Lower leg skin (tissue), 3 donors: ENCODE measurements around the gene C1orf159.

Experiments used
- POLR2A ChIP-seq, 2 donors: fragments of 450-650 bp; IDR thresholded peaks; one replicate each; pipeline ENCODE4 v1.6.1; 2016 to 2017; ENCODE audit warnings: antibody characterized with exemption in 2 of 2, mild to moderate bottlenecking in 1 of 2, moderate library complexity in 1 of 2
- TF ChIP-seq, protein P1 (sequence below), 3 donors: fragments of 450-650 bp; IDR thresholded peaks; one replicate each; pipeline ENCODE4 v1.5.1; 2016; ENCODE audit warnings: antibody characterized with exemption in 3 of 3, mild to moderate bottlenecking in 3 of 3, moderate library complexity in 2 of 3

DNA sequence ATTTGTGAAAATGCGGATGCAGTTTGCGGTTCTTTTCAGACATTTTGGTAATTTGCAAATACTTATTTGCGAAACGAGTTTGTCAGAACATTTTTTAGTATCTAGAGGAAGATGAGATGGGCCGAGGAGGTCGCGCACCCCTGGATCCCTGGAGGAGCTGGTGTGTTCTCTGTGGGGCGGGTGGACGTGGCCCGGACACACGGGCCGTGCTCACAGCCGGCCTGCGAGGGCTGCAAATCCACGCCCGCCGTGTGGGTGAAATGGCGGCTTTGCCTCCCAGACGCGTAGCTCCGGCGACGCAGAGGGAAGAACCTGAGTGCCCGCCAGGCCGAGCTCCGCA lies 48.4 kb upstream of the C1orf159 start:
- TF ChIP-seq, protein P1, sequence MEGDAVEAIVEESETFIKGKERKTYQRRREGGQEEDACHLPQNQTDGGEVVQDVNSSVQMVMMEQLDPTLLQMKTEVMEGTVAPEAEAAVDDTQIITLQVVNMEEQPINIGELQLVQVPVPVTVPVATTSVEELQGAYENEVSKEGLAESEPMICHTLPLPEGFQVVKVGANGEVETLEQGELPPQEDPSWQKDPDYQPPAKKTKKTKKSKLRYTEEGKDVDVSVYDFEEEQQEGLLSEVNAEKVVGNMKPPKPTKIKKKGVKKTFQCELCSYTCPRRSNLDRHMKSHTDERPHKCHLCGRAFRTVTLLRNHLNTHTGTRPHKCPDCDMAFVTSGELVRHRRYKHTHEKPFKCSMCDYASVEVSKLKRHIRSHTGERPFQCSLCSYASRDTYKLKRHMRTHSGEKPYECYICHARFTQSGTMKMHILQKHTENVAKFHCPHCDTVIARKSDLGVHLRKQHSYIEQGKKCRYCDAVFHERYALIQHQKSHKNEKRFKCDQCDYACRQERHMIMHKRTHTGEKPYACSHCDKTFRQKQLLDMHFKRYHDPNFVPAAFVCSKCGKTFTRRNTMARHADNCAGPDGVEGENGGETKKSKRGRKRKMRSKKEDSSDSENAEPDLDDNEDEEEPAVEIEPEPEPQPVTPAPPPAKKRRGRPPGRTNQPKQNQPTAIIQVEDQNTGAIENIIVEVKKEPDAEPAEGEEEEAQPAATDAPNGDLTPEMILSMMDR (IDR thresholded peaks at IDR 0.05) = no peak
- TF ChIP-seq POLR2A (IDR thresholded peaks at IDR 0.05) = no peak
